Frontal cortex (tissue), 4 donors: ENCODE results near the gene LCLAT1. TPM values are rescaled to one million over a fixed set of nuclear protein-coding genes. Genes with fewer than 3 reads are reported as not detected.

ENCODE experiments used
- DNase-seq, 2 donors: peaks; one replicate each; pipeline ENCODE4 v3.0.0; 2012; ENCODE audit warnings: low spot score in 2 of 2
- FAIRE-seq: peaks from 2 replicates; lab custom pipeline; 2012; peaks lifted over from hg19 to GRCh38; lab: Jason Lieb, UNC
- total RNA-seq: library from RNA; depleted of rRNA; stranded (reverse); fragments of >200 nt; gene quantifications from one replicate; pipeline ENCODE4 v1.2.3, GENCODE V29; 2014
- donor health status: control.
- donor health status: control.
- donor health status: control.

LCLAT1 gene
- total RNA-seq, 1 donor from 2014 or later, result 23.6 TPM

DNA sequence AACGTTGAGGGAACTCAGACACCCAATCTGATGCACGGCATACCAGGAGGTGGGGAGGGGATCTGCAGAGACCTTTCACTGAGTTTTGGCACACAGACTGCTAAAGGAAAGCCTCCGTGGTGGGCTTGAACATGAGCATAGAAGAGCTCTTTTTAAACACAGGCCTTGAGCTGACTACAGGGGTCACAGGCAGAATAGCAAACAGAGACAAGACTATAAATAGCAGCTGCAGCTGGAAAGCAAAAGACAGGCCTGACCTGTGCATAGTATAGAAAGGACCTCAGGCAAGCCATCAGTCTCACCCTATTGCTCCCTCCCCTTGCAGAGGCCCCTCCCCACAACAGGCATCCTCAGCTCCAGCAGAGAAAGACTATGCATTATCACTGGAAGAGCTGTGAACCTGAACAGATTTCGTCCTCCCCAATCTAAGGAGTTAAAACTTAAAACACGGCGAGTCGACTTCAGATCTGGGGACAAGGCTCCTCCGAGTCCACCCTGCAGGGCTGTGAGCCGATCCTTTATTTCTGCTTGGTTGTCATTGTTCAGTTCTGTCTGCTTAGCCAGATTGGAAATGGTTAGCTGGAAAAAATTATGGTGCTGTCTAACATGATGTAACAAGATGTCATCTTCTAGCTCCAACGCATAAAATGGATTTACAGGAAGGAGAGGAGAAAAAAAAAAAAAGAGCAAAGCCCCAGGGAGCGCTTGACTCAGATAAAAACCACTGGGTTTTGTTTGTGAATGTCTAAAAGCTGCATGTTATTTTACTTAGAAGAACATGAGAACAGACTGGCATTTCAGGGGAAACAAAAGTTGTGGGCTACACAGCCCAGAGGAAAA, 25.2 kb upstream of the LCLAT1 start:
- FAIRE-seq (no peak), DNase-seq (no peak)

DNA sequence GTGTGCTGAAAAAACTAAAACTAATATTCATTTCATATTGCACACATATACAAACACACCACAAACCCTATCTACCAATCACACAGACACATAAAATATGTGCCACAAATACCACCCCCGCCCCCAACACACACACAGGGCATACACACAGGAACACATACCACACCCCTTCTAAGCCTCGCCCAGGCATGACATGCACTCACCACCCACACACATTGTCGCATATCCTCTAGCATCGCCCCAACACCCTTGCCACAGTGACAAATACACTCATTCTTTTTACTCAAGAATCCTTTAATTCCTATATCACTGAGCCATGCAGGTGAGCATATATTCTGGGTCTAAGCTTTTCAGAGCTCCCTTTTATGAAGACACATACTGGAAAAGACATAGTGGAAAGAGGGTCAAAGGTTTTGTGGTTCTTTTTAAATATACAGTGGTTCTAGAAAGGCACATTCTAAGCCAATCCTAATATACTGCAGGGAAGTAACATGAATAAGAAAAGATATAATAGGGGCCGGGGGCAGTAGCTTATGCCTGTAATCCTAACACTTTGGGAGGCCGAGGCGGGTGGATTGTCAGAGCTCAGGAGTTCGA, 24.5 kb upstream of the LCLAT1 start:
- no peak for FAIRE-seq
- no peak for DNase-seq

DNA sequence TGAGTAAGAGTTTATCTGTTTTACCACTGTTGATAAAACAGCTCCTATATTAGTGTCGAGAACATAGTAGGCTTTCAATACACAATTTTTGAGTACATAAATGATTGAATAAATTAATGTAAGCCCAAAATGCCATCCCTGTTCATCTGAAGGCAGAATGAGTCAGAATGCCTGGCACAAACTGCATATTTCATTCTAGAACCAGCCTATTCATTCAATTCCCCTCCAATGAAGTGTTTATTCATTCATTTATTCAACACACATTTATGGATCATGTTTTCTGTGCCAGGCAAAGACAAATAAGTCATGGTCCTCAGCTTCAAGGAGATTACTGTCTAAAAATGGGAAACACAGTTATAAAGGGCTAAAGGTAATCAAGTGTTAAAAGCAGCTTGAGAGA, 22.8 kb upstream of the LCLAT1 start:
- FAIRE-seq (no peak), DNase-seq (no peak)

DNA sequence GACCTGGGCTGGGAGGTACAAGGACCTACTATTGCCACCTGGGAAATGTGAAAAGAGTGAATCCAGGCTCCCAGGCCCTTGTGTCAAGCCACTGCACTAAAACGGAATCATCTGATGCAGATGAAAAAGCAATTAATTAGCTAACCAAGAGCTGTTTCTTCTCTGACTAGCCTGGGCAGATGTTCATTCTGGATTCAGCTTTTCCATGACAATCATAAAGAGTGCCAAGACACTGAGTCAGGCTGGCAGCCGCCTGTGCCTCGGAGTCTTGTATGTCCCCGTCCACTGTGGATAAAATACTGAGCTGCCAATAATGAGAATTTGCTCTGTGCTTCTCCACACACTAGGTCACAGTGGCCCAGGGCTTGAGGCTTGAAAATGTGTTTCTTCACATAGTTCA, 21.7 kb upstream of the LCLAT1 start:
- no peak for FAIRE-seq

DNA sequence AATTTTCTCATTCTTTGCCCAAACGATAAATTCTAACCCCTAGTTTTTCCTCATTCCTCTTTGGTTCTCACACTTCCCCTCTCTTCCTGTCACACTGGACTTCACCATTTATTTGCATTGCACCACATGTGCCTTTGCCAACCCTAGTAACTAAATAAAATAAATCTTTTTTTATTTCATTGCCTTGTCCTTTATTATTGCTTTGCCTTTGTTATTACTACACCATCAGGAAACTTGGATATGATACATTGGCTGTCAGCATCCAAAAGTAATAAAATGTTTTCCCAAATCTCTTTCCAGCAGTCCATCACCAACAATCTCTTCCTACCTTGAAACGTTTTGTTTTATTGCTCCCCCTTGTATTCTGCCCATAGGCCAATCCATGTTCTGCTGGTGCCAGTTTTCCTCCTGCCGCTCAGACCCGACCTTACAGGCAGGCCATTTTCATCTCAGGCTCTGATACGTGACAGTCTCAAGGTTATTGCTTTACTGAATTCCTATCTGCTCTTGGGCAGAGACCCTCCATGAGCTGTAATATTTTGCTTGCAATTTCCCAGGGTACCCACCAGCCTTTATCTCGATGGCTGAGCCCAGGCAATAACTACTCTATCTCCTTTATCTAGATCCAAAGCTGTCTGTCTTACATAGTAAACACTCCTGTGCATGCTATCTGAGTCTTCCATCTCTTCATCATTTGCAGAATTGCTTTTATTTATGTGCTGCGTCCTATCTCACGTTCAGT, 19.3 kb upstream of the LCLAT1 start:
- DNase-seq (no peak), FAIRE-seq (no peak)

More for the DNA sequence above, 21.7 kb upstream of the LCLAT1 start:
- DNase-seq, result peak in 1 of 2 donors; percentile 11

DNA sequence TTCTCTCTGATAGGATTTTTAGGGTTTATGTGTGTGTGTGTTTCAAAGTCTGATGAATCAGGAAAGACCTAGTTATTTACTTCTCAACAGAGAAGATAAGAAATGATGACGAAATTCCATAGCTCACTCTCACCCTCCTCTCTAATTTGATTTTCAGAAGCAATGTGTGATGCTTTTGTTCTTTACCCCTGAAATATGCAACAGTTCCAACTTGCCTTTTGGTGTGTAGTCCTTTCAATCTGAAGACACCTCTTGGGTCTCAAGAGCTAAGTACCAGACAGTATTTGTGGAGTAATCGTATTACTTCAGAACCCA, 18.7 kb upstream of the LCLAT1 start:
- FAIRE-seq, result no peak
- no peak for DNase-seq

DNA sequence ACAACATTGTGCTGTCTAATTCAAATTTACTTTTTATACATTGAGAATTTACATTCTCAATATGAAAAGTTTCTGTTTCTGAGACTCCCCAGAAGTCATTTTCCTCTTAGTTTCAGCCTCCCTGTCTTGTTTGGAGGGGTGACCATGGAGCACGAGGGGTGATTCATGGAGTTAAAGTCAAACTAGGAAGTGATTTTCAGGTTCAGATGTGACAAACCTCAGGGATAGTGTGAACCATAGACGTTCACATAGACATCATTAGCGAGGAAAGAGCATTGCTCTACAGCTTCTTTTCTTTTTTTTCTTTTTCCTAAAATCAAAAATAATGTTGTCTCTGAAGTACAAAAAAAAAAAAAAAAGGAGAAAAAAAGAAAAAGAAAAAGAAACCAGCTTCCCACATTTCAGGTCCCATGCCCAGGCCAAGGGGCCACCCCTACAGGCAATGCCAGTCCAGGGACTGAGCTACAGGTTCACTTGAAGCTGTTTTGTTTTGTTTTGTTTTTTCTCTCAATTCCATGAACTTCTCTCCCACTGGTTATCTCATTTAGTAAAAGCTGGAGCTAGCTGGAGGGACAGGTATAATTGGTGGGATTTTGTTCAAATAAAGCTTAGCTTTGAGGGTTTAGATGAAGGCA, 18.1 kb upstream of the LCLAT1 start:
- DNase-seq (no peak), FAIRE-seq (no peak)

DNA sequence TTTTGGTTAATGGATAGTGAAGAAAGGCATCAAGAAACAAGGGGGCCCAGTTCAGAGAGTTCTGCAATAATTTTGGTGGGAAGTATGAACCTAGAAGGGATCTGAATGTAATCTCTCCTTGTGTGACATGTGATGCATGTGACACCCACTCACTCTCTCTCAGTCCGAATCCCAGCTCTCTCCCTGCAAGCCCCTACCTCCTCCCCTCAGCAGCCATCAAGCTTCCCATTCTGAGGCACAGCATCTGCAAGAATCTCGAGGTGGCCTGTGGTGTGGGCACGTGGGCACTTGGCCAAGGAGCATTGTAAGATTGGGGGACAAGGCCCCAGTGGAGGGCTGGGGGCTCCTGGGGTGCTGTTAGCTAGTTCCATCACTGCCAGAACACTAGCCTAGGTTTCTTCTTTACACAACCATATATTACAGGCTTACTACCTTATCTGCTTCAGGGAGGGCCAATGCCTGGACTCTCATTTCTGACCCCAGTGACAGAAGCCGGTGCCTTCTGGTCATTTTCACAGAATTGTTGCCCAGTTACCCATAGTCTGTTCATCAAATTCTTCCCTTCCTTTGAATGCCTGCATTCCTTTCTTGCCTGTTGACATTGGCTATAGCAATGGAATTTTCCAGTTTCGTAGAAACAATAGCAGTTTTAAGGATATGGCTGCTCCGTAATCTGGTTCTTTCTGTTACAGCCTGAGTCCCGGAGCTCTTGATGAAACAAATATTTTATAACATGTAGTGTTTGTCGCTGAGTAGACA, 13.3 kb upstream of the LCLAT1 start:
- FAIRE-seq (no peak), DNase-seq (no peak)

DNA sequence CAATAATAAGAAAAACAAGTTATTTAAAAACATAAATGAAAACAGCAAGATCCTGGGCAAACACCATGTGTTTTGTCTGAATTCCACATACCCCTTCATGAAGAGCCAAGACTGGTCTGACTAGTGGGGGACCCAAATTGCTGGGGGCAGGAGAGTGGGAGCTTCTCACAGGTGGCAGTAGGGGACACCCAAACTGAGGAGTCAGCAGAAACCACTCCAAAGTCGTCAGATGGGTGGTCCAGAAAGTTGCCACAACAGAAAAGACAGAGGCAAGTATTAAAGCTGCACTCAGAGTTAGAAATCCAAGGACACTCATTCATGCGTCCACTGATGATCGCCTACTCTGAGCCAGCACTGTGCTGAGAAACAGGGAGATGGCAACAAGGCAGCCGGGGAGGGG, 12.3 kb upstream of the LCLAT1 start:
- no peak for DNase-seq
- FAIRE-seq, result no peak

DNA sequence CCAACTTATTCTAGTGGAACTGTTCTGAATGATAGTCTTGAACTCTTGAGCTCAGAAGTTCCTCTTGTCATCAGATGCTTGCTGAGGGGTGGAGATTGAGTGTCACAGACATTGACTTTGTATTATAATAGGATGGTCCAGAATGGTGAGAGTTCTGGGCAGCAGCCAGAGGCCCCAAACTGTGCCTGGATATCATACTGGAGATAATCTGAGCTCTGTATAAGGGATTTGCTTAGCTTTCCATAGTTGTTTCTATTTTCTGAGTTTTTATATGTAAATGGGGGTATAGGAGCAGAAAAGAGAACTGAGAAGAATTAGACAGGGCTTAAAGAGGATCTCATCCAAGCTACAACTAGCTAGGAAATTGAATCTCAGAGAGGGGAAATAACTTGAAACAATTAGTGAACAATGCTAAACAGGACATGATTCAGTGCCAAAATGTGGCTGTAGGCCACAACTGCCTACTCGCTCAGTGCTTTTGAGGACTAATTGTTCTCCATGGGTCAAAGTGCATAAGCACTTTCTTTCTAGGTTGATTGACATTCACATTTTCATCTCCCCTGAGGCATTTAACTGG, 10.1 kb upstream of the LCLAT1 start:
- DNase-seq (no peak), FAIRE-seq (no peak)

DNA sequence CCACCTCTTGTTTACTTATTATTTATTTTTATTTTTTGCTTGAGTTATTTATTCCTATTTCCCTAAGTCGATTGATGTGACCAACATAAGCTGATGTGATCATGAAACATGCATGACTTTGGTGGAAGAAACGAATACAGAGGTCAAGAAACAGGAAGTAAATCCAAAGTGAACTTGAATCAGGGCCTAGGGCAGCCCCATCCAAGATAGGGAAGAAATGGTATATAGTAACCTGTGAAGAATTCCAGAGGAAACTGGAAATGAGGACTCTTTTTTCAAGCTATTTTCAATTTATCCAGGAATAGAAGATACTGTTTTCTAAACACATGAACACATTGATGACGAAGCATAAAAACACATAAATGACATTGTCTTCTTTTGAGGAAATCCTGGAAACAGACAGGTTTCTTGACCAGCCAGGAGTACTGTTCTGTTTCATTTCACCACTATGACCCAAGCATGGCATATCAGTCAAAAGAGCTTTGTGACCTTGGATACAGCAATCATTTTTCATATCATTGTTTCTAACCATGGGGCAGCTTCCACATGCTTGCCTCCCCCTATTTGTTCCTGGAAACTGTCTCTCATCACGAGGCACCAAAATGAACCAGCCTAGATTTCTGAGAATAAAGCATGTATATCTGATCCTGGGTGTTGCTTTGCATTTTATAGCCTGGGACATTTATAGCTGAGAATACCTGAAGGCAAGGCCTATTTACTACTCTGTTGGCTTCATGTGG, 9.1 kb upstream of the LCLAT1 start:
- FAIRE-seq (no peak), DNase-seq (no peak)

DNA sequence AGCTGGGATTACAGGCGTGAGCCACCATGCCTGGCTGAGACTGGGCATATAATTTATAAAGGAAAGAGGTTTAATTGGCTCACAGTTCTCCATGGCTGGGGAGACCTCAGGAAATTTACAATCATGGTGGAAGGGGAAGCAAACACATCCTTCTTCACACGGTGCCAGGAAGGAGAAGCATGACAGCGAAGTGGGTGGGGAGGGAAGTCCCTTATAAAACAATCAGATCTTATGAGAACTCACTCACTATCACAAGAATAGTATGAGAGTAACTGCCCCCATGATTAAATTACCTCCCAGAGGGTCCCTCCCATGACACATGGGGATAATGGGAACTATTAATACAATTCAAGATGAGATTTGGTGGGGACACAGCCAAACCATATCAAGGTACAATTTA, 7.8 kb upstream of the LCLAT1 start:
- FAIRE-seq (no peak), DNase-seq (no peak)

DNA sequence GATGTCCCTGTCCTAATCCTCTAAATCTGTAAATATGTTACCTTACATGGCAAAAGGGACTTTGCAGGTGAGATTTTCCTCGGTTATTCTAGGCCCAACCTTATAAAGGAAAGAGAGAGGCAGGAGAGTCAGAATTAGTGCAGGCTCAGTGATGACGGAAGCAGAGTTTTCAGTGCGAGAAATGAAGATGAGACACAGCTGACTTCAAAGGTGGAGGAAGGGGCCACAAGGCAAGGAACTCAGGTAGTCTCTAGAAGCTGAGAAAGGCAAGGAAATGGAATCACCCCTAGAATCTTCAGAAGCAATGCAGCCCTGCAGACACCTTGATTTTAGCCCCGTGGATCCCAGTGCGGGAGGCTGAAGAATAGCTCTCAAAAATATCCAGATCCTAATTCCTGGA, 7.2 kb upstream of the LCLAT1 start:
- FAIRE-seq, result no peak
- no peak for DNase-seq

DNA sequence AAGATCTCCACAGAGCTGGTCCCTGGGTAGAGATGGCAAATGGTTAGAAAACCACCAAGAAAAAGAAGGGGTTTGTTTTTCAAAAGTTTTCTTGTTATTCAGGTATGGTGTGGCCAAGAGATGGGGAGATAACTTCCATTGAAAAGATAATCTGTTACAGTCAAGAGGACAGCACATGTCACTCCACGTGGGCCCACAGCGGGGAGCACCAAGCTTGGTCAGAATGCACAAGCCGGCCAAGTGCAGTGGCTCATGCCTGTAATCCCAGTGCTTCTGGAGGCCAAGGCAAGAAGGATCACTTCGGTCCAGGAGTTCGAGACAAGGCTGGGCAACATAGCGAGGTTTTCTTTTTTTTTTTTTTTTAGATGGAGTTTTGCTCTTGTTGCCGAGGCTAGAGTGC, 6.0 kb upstream of the LCLAT1 start:
- DNase-seq, result no peak
- no peak for FAIRE-seq

DNA sequence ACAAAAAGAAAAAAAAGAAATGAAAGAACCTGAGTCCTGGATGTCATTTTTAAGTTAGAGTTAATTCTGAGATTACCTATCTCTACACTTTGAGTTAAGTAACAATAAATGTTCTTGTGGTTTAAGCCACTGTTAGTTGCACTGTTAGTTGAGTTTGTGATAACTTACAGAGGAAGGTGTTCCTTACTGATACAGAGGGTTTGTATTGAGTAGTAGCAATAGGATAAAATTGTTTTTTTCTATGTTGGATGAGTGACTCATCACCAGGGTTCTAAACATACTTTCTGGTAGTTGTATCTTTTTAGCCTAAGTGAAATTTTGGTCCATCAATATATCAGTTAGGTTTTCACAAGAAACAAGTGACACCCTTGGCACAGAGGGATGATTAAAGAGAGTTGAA, 4.0 kb upstream of the LCLAT1 start:
- no peak for FAIRE-seq

DNA sequence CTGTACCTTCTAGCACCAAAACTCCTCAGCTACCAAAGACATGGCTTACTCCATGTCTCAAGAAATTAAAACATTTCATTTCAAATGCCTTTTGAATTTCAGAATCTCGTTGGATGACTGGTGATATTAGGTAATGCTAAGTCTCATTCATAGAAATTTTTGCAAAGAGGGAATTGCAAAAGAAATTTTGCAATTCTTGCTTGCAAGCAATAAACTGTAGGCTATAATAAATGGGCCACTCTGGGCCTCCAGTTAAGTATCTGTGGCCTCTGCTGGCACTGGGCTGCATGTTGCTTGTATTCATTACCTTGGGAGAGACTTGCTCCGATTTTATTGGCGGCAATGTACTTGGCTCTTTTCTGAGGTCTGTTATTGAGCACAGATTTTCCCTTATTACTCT, 2.8 kb upstream of the LCLAT1 start:
- FAIRE-seq (no peak), DNase-seq (no peak)

More for the DNA sequence above, 4.0 kb upstream of the LCLAT1 start:
- DNase-seq, result no peak

DNA sequence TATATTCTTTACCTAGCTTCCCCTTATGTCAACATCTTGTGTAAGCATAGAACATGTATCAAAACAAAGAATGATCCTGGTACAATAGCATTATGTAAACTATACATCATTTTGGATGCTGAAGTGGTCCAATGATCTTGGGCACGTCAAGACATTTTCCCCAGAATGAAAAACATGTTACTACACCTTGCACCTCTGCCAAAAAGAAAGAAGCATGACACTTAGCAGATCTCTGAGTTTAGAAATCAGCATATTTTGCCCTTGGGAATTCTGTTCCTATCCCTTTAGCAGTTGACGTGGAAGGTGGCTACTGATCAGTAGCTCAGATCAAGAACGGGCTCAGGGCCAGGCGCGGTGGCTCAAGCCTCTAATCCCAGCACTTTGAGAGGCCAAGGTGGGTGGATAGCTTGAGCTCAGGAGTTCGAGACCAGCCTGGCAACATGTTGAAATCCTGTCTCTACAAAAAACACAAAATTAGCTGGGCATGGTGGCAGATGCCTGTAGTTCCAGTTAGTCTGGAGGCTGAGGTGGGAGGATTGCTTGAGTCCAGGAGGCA, 1.7 kb upstream of the LCLAT1 start:
- no peak for FAIRE-seq

DNA sequence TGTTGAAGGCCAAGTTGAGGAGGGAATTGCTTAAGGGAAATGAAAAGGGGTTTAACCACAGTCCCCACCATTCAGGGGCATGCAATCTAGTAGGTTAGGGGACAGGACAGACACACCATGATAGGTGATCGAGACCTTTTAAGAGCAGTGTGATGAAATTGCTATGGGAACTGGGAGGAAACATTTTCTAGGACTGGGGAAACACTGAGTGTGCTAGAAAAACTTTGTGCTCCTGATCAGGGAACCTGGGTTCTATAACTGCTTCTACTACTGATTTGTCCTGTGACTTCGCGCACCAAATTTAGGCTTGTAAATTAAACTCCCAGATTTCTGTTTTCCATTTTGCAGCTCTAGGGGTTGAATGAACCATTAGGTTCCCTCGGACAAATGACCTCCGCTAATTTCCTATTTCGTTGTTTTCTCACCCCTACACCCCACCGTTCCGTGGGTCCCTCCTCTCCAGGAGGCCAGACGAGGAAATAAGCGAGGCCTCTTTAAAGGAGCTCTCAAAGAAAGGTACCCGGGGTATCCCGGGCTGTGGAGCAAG, 371 bp upstream of the LCLAT1 start:
- FAIRE-seq (no peak), DNase-seq (no peak)

More for the DNA sequence above, 1.7 kb upstream of the LCLAT1 start:
- DNase-seq, result no peak
